HepG2 (cell line): ENCODE measurements around the gene RAB40C. TPM values are rescaled to one million over a fixed set of nuclear protein-coding genes. Genes with fewer than 3 reads are reported as not detected.

Source experiments
- AGO2 ChIP-seq: fragments of 200-400 bp; formaldehyde crosslinking; optimal IDR thresholded peaks from 2 replicates; pipeline ENCODE3; 2017; ENCODE audit warnings: mild to moderate bottlenecking, low read depth, low read length, moderate library complexity
- ERF ChIP-seq: IDR thresholded peaks from 2 replicates; pipeline ENCODE4 v1.6.1; 2018; ENCODE audit warnings: missing biosample characterization, missing genetic modification reagents
- ESRRA ChIP-seq: sonication (generic); formaldehyde crosslinking; IDR thresholded peaks from 2 replicates; pipeline ENCODE4 v1.5.1; 2020; ENCODE audit warnings: mild to moderate bottlenecking, low read depth, missing genetic modification reagents
- ETV5 ChIP-seq: IDR thresholded peaks from 2 replicates; pipeline ENCODE4 v1.6.1; 2018; ENCODE audit warnings: missing biosample characterization, missing genetic modification reagents, inconsistent platforms, borderline replicate concordance
- KDM1A ChIP-seq: IDR thresholded peaks from 2 replicates; pipeline ENCODE4 v1.6.1; 2016; ENCODE audit warnings: missing compliant biosample characterization
- MBD4 ChIP-seq: IDR thresholded peaks from 2 replicates; pipeline ENCODE4 v1.6.1; 2012; ENCODE audit warnings: low read length, inconsistent platforms, borderline replicate concordance
- NR2F2 ChIP-seq: IDR thresholded peaks from 2 replicates; pipeline ENCODE4 v1.6.1; 2012; ENCODE audit warnings: low read depth, inconsistent platforms, borderline replicate concordance
- PAWR ChIP-seq: sonication (generic); formaldehyde crosslinking; IDR thresholded peaks from 2 replicates; pipeline ENCODE4 v1.4.0; 2020; ENCODE audit warnings: missing genetic modification reagents, mild to moderate bottlenecking, borderline replicate concordance
- TSC22D2 ChIP-seq: sonication (generic); formaldehyde crosslinking; IDR thresholded peaks from 2 replicates; pipeline ENCODE4 v1.5.1; 2020; ENCODE audit warnings: missing genetic modification reagents, mild to moderate bottlenecking, borderline replicate concordance
- ZFP36L1 ChIP-seq: sonication (generic); formaldehyde crosslinking; IDR thresholded peaks from 2 replicates; pipeline ENCODE4 v1.8.0; 2022; ENCODE audit warnings: mild to moderate bottlenecking, missing genetic modification reagents, moderate library complexity
- ZNF484 ChIP-seq: sonication (generic); formaldehyde crosslinking; IDR thresholded peaks from 2 replicates; pipeline ENCODE4 v1.5.1; 2020; ENCODE audit warnings: mild to moderate bottlenecking, low read depth, missing genetic modification reagents, borderline replicate concordance
- polyA plus RNA-seq, 8 experiments: library from polyadenylated mRNA; depleted of rRNA in 3 of 8; stranded (reverse) in 7 of 8; unstranded in 1 of 8; fragments of >200 nt; fragmentation: Illumina TruSeq in 4 of 8; extraction: Trizol in 4 of 8; gene quantifications; 2 replicates each; pipeline versions ENCODE4 v1.2.1 to v1.2.3, GENCODE V29; 2011 to 2016; ENCODE audit warnings: low read depth in 4 of 8, missing spikeins in 1 of 8, mixed read lengths in 1 of 8; ENCODE audit not compliant: insufficient read depth in 1 of 8
- total RNA-seq, 5 experiments: library from RNA; depleted of rRNA; stranded (reverse); fragments of >200 nt; fragmentation: Illumina TruSeq; extraction: Trizol; gene quantifications; 2 replicates each; pipeline ENCODE4 v1.2.3, GENCODE V29; 2016; ENCODE audit warnings: low read depth in 1 of 5
- TF ChIP-seq, protein P1 (sequence below), 2 experiments: sonication (generic) in 1 of 2; formaldehyde crosslinking in 1 of 2; IDR thresholded peaks; 2 replicates each; pipeline versions ENCODE4 v1.4.0 to v1.6.1; 2018 to 2020; ENCODE audit warnings: missing genetic modification reagents in 2 of 2, borderline replicate concordance in 1 of 2, low read depth in 1 of 2, mild to moderate bottlenecking in 1 of 2, missing biosample characterization in 1 of 2
- TF ChIP-seq, protein P2 (sequence below): sonication (generic); formaldehyde crosslinking; IDR thresholded peaks from 2 replicates; pipeline ENCODE4 v1.8.1; 2023; ENCODE audit warnings: mild to moderate bottlenecking, moderate library complexity, missing genetic modification reagents
- TF ChIP-seq, protein P3 (sequence below): sonication (generic); formaldehyde crosslinking; IDR thresholded peaks from 2 replicates; pipeline ENCODE4 v1.5.0; 2020; ENCODE audit warnings: missing genetic modification reagents
- TF ChIP-seq, protein P4 (sequence below): IDR thresholded peaks from 2 replicates; pipeline ENCODE4 v1.6.1; 2016; ENCODE audit warnings: missing compliant biosample characterization, missing genetic modification reagents, borderline replicate concordance
- TF ChIP-seq, protein P5 (sequence below): sonication (generic); formaldehyde crosslinking; IDR thresholded peaks from 2 replicates; pipeline ENCODE4 v1.4.0; 2020; ENCODE audit warnings: low read depth, mild to moderate bottlenecking, missing genetic modification reagents
- TF ChIP-seq, protein P6 (sequence below): IDR thresholded peaks from 2 replicates; pipeline ENCODE4 v1.6.1; 2016; ENCODE audit warnings: low read depth
- TF ChIP-seq, protein P7 (sequence below): fragments of 450-650 bp; IDR thresholded peaks from 2 replicates; pipeline ENCODE4 v1.6.1; 2016

RAB40C gene
- total and polyA plus RNA-seq, 2 of the 13 experiments (the other 11 are each of a cell fraction or from before 2014, with no cell fraction given) = 7.7 to 11.5 TPM

DNA sequence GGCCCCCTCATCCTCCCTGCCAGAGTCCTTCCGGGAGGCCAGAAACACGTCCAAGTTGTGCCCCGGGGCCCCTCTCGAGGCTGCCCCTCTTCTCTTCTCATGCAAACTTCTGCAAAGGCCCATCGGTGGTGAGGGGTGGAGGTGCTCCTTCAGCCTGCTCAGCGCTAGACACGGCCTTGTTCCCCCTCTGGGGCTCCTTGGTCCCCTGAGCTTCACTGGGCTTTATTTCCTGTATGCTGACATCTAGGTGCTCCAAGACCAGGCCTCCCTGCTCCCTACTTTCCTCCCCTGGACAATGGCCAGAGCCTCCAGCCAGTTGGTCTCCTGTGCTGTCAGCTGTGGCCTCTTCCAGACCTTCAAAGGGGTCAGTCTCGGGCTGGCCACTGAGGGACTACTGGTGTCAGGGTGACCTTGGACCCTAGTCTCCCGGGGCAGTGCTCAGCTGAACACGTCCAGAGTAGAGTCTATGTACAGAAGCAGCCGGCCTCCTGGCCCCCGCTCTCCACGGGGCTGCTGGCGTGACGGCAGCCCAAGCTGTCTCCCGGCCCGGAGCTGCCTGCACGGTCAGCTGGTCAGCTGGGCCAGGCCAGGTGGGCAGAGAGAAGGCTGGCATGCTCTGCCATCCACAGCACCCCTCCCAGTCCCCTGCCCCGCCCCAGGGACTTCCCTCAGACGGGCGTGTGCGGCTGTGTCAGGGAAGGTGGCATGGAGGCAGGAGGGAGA, 31.4 kb upstream of the RAB40C start (continued):
- TF ChIP-seq ZNF484 (CRISPR knock-in tag) = no peak
- TF ChIP-seq, protein P1, sequence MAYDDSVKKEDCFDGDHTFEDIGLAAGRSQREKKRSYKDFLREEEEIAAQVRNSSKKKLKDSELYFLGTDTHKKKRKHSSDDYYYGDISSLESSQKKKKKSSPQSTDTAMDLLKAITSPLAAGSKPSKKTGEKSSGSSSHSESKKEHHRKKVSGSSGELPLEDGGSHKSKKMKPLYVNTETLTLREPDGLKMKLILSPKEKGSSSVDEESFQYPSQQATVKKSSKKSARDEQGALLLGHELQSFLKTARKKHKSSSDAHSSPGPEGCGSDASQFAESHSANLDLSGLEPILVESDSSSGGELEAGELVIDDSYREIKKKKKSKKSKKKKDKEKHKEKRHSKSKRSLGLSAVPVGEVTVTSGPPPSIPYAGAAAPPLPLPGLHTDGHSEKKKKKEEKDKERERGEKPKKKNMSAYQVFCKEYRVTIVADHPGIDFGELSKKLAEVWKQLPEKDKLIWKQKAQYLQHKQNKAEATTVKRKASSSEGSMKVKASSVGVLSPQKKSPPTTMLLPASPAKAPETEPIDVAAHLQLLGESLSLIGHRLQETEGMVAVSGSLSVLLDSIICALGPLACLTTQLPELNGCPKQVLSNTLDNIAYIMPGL (CRISPR knock-in tag; IDR thresholded peaks at IDR 0.05; ENCODE audit: borderline replicate concordance in 1 of 2, low read depth in 1 of 2) = peak; percentile 53 to 59; a peak in 1 of 4 replicates
- TF ChIP-seq, protein P2, sequence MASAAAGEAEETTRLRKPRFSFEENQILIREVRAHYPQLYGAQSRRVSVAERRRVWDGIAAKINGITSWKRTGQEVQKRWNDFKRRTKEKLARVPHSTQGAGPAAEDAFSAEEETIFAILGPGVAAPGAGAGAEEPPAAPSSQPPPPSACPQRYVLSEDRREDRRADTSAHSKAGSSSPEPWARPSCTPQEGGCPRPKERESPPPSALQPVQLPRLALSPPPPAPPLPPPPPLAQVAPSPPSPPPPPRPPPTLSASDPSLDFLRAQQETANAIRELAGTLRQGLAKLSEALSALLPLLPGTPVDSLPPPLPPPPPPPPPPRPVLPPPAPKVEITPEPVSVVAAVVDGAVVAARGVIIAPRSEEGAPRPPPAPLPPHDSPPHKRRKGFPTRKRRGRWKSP (CRISPR knock-in tag) = peak; percentile 77; the same call in 1 of the 2 replicates
- TF ChIP-seq TSC22D2 = 0 out of 2 replicates have a peak, but pooled peaks have one; percentile 4
- 0 out of 2 replicates have a peak, but pooled peaks have one; percentile 50 for TF ChIP-seq KDM1A (CRISPR knock-in tag)
- peak; percentile 54; the same call in 1 of the 2 replicates for TF ChIP-seq ETV5 (CRISPR knock-in tag)
- no peak for TF ChIP-seq AGO2
- TF ChIP-seq, protein P3, sequence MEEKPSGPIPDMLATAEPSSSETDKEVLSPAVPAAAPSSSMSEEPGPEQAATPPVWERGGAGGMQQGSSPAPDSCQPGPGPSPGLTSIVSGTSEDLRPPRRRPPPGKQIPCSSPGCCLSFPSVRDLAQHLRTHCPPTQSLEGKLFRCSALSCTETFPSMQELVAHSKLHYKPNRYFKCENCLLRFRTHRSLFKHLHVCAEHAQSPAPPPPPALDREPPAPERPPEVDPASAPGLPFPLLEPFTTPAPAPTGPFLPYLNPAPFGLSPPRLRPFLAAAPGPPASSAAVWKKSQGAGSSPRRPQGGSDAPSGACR (CRISPR knock-in tag) = peak; percentile 94; the same call in 1 of the 2 replicates
- TF ChIP-seq MBD4 = no peak
- TF ChIP-seq ZFP36L1 = no peak
- TF ChIP-seq, protein P4, sequence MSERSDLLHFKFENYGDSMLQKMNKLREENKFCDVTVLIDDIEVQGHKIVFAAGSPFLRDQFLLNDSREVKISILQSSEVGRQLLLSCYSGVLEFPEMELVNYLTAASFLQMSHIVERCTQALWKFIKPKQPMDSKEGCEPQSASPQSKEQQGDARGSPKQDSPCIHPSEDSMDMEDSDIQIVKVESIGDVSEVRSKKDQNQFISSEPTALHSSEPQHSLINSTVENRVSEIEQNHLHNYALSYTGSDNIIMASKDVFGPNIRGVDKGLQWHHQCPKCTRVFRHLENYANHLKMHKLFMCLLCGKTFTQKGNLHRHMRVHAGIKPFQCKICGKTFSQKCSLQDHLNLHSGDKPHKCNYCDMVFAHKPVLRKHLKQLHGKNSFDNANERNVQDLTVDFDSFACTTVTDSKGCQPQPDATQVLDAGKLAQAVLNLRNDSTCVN (CRISPR knock-in tag) = no peak
- peak; percentile 100 for TF ChIP-seq ESRRA (CRISPR knock-in tag)
- TF ChIP-seq, protein P5, sequence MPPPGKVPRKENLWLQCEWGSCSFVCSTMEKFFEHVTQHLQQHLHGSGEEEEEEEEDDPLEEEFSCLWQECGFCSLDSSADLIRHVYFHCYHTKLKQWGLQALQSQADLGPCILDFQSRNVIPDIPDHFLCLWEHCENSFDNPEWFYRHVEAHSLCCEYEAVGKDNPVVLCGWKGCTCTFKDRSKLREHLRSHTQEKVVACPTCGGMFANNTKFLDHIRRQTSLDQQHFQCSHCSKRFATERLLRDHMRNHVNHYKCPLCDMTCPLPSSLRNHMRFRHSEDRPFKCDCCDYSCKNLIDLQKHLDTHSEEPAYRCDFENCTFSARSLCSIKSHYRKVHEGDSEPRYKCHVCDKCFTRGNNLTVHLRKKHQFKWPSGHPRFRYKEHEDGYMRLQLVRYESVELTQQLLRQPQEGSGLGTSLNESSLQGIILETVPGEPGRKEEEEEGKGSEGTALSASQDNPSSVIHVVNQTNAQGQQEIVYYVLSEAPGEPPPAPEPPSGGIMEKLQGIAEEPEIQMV (CRISPR knock-in tag) = 0 out of 2 replicates have a peak, but pooled peaks have one; percentile 62
- TF ChIP-seq, protein P6, sequence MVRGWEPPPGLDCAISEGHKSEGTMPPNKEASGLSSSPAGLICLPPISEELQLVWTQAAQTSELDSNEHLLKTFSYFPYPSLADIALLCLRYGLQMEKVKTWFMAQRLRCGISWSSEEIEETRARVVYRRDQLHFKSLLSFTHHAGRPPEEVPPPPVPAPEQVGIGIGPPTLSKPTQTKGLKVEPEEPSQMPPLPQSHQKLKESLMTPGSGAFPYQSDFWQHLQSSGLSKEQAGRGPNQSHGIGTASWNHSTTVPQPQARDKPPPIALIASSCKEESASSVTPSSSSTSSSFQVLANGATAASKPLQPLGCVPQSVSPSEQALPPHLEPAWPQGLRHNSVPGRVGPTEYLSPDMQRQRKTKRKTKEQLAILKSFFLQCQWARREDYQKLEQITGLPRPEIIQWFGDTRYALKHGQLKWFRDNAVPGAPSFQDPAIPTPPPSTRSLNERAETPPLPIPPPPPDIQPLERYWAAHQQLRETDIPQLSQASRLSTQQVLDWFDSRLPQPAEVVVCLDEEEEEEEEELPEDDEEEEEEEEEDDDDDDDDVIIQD (CRISPR knock-in tag) = peak; percentile 75
- TF ChIP-seq NR2F2 = peak; percentile 83
- TF ChIP-seq ERF (CRISPR knock-in tag) = peak; percentile 60; the same call in 1 of the 2 replicates
- TF ChIP-seq PAWR (CRISPR knock-in tag) = no peak
- TF ChIP-seq, protein P7, sequence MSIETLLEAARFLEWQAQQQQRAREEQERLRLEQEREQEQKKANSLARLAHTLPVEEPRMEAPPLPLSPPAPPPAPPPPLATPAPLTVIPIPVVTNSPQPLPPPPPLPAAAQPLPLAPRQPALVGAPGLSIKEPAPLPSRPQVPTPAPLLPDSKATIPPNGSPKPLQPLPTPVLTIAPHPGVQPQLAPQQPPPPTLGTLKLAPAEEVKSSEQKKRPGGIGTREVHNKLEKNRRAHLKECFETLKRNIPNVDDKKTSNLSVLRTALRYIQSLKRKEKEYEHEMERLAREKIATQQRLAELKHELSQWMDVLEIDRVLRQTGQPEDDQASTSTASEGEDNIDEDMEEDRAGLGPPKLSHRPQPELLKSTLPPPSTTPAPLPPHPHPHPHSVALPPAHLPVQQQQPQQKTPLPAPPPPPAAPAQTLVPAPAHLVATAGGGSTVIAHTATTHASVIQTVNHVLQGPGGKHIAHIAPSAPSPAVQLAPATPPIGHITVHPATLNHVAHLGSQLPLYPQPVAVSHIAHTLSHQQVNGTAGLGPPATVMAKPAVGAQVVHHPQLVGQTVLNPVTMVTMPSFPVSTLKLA = no peak; the same call in 1 of the 2 replicates
